Measurements from ENCODE around the gene GM2A. TPM values are rescaled to one million over a fixed set of nuclear protein-coding genes. Genes with fewer than 3 reads are reported as not detected.
"Not testable (repeated sequence)": the region's sequence is repeated elsewhere in the genome, so short reads cannot be mapped to it uniquely, and the experiment has no call there.

GM2A gene
- total RNA-seq, 1 experiment from 2014 or later, result 29.4 TPM

DNA sequence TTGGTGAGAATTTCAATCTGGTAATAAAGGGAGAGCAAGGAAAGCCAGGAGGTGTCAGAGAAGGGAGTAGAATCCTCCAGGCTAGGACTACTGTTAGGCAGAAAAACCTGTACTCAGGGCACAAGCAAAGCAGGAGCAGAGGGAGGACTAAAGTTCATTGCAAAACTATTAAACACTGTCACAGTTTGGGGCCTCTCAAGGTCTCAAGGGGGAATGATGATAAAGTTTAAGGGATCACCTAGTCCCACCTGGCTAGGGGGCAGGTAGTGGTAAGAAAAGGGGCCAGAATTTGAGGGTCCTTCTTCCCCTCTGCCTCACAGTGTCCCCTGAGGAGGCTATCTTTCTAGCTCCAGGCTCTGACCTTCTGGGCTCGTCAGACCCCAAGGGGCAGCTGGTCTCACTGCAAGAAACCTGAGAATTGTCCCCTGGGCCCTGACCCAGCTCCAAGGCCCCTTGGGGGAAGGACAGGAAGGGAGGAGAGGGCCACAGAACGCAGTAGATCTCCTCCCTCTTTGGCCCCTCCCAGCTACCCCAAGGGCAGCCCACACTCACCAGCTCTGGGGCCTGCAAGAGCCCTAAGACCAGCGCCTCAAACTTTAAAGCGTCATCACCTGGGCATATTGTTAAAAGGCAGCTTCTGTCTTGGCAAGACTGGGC lies 30.1 kb upstream of the GM2A start:
- Histone ChIP-seq H3K36me3 (replicated peaks; ENCODE audit: control insufficient read depth, insufficient read depth, low read length) (no peaks in the 10 kb centered on the region), H3K27me3 (ENCODE audit: control insufficient read depth, insufficient read depth, low read length) (peaks cover 8% of the 10 kb centered on the region), H3K4me3 (ENCODE audit: insufficient read depth, low read depth, low read length) (peak overlapping the region; percentile 69)
- peak; percentile 59 for DNase-seq

DNA sequence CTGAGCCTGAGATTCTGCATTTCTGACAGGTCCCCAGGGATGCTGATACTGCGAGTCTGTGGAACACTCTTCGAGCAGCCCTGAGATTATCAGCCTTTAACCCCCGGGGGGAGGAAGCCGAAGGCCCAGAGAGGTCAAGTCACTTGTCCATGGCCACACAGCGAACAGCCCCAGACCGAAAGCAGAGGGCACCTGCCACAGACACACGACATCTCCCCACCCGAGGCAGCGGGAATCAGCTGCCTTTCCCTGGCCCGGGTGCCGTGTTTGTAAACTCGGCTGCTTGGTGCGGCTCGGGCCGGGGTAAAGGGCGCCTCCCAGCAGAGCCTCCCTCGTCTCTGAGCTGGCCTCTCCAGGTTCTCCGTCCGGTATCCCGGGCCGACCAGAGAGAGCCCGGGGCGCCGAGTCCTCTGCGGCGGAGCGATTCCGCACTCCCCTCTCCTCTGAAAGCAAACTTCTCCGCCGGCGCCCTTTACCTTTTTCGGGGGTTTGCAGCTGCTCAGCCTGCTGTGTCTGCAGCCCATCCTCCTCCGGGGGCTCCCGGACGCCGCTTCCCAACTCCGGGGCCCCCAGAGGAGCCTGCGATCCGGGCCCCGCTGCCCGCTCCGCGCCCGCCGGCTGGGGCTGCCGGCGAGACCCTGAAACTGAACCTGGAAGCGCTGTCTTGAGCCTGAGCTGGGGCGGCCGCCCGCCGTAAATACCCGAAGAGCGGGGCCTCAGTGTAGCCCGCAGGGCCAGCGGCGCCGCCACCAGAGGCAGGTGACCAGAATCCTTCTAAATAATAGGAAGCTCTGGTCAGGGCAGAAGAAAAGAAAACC lies 29.3 kb upstream of the GM2A start, which contains the start of gene CCDC69:
TSS of gene CCDC69 (minus strand) at position 646 of the 818 bp plus-strand sequence. CDS start at position 524, 122 bp downstream.
- H3K27me3 ChIP-seq (ENCODE audit: control insufficient read depth, insufficient read depth, low read length), result peaks cover 8% of the 10 kb centered on the region
- H3K4me3 ChIP-seq (ENCODE audit: insufficient read depth, low read depth, low read length), result peak within 1 kb of the TSS; percentile 69
- peak; percentile 92 for DNase-seq
- H3K36me3 ChIP-seq (replicated peaks; ENCODE audit: control insufficient read depth, insufficient read depth, low read length), result no peaks in the 10 kb centered on the region

DNA sequence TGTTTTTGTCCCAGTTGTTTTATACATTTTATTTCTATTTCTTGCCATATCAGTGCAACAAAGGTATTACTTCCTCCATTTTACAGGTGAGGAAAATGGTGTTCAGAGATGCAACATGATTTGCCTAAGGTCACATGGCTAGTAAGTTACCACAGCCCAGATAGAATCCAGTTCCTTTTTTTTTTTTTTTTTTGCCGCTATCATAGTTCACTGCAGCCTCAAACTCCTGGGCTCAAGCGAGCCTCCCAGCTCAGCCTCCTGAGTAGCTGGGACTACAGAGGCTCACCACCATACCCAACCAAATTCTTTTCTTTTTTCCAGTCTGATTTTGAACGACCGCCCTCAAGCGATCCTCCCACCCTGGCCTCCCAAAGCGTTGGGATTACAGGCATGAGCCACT lies 28.6 kb upstream of the GM2A start:
- H3K27me3 ChIP-seq (ENCODE audit: control insufficient read depth, insufficient read depth, low read length), result peaks cover 8% of the 10 kb centered on the region
- no peak overlapping the region for H3K4me3 ChIP-seq (ENCODE audit: insufficient read depth, low read depth, low read length)
- DNase-seq, result no peak
- no peaks in the 10 kb centered on the region for H3K36me3 ChIP-seq (replicated peaks; ENCODE audit: control insufficient read depth, insufficient read depth, low read length)

DNA sequence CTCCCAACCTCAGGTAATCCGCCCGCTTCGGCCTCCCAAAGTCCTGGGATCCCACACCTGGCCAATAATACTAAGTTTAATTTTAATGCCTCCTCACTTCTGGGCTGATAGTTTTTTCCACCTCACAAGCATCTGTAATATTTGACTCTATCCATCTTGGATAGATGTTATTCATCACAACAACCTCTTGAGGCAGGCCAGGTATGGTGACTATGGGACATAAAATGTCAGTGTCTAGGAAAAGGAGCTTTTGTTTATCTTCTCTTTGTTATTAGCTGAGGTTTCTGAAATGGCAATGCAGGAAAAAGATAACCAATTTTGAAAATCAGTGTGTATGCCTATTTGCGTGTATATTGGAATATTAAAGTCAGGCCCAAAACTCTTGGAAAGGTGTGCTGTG lies 27.9 kb upstream of the GM2A start:
- peaks cover 8% of the 10 kb centered on the region for H3K27me3 ChIP-seq (ENCODE audit: control insufficient read depth, insufficient read depth, low read length)
- DNase-seq, result no peak
- H3K36me3 ChIP-seq (replicated peaks; ENCODE audit: control insufficient read depth, insufficient read depth, low read length), result no peaks in the 10 kb centered on the region
- H3K4me3 ChIP-seq (ENCODE audit: insufficient read depth, low read depth, low read length), result no peak overlapping the region

DNA sequence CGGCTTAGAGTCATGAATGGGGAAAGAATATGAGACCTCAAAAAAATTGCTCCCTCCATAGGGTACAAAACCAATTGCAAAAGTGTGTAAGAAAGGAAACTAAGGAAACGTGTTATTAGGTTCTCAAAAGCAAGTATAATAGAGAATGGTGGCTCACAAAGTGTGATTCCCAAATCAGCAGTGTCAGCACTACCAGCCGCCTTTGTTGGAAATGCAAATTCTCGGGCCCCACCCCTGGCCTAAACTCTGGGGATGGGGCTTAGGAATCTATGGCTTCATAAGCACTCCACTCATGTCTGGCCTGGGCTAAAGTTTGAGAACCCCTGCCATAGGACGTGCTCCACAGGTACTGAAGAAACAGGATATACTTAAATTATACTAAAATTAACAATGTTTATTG lies 27.5 kb upstream of the GM2A start:
- no peak for DNase-seq
- Histone ChIP-seq H3K27me3 (ENCODE audit: control insufficient read depth, insufficient read depth, low read length) (peaks cover 8% of the 10 kb centered on the region), H3K4me3 (ENCODE audit: insufficient read depth, low read depth, low read length) (no peak overlapping the region), H3K36me3 (replicated peaks; ENCODE audit: control insufficient read depth, insufficient read depth, low read length) (no peaks in the 10 kb centered on the region)

DNA sequence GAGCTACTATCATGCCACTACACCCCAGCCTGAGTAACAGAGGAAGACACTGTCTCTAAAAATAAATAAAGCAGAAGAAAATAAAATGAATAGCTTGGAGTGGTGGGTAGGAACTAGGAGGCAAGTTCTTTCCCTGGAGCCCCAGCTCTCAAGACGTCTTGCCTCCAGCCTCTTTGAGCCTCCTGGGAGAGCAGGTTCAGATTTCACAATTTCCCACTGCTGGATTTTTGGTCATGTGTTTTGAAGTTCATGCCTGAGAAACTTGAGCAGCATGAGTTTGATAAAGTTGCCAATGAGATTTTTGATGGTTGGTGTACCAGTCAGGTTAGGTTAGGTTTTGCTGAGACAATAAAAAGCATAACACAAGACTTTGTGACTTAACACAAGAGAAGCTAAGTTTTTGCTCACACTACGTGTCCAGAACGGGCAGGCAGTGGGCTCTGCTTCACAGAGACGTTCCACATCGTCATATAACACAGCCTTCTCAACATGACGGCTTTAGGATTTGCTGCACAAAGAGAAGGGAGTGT lies 25.0 kb upstream of the GM2A start:
- Histone ChIP-seq H3K27me3 (ENCODE audit: control insufficient read depth, insufficient read depth, low read length) (peaks cover 5% of the 10 kb centered on the region), H3K4me3 (ENCODE audit: insufficient read depth, low read depth, low read length) (no peak overlapping the region), H3K36me3 (replicated peaks; ENCODE audit: control insufficient read depth, insufficient read depth, low read length) (no peaks in the 10 kb centered on the region)
- DNase-seq, result no peak

DNA sequence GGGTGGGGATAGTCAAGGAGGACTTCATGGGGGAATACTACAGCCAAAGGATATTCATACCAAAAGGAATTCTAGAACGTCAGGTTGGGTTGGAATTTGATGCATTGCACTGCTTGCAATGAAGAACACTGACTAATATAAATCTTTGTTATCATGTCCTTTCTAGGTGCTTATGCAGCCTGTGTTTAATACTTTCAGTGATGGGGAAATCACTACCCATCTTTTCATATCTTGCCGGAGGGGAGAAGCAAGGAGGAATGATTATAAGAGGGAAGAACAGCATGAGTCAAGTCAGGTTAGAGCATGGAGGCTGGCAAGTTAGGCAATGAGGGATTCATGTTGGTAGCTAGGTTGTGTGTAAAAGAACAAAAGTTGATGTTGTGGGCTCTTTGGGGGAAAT lies 24.0 kb upstream of the GM2A start:
- no peaks in the 10 kb centered on the region for H3K36me3 ChIP-seq (replicated peaks; ENCODE audit: control insufficient read depth, insufficient read depth, low read length)
- no peaks in the 10 kb centered on the region; the same call in 1 of the 2 replicates for H3K27me3 ChIP-seq (ENCODE audit: control insufficient read depth, insufficient read depth, low read length)
- H3K4me3 ChIP-seq (ENCODE audit: insufficient read depth, low read depth, low read length), result no peak overlapping the region
- DNase-seq, result no peak

DNA sequence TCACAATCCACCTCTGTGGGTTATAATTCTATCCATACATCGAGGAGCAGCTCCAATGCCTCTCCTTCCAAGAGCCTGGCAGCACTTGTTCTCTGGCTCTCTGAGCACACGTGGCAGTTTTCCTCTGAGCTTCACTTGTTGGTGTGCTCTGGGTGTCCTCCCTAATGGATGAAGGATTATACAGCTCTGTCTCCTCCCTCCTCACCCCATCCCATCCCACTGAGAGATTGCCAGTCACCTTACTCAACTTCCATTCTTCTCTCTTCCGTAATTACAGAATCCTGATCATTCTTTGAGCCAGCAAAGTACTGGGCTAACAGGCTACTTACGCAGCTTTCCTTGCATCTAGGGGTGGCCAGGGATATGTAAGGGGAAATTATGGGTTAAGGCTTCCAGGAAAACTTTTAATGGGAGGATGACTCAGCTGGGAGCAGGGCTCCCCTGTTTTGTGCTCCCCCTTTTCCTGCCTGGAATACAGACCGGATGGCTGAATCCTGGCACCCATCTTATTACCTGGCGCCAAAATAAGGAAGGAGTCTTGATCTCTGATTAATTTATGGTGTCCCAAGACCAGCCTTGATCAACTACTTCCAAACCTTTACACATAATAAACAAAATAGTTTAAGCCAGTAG lies 22.8 kb upstream of the GM2A start:
- no peak for DNase-seq
- H3K27me3 ChIP-seq (ENCODE audit: control insufficient read depth, insufficient read depth, low read length), result no peaks in the 10 kb centered on the region; the same call in 1 of the 2 replicates
- H3K4me3 ChIP-seq (ENCODE audit: insufficient read depth, low read depth, low read length), result no peak overlapping the region
- H3K36me3 ChIP-seq (replicated peaks; ENCODE audit: control insufficient read depth, insufficient read depth, low read length), result no peaks in the 10 kb centered on the region

DNA sequence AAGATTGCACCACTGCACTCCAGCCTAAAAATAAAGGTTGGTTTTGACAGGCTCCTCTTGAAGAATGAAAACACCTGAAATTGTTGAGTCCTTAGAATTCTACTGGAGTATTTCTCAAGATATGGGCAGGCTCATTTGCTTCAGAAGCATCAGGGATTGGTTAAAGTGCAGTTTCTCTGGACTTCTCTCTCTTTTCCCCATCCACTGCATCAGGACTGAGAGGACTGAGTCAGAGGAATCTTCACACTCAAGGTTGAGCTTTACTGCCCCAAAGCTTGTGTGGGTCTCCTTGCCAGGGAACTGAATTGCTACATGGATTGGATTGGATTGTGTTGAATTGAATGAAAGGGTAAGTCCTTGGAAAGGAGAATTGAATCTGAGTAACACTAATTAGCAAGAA lies 21.6 kb upstream of the GM2A start:
- no peaks in the 10 kb centered on the region; the same call in 1 of the 2 replicates for H3K27me3 ChIP-seq (ENCODE audit: control insufficient read depth, insufficient read depth, low read length)
- H3K36me3 ChIP-seq (replicated peaks; ENCODE audit: control insufficient read depth, insufficient read depth, low read length), result no peaks in the 10 kb centered on the region

DNA sequence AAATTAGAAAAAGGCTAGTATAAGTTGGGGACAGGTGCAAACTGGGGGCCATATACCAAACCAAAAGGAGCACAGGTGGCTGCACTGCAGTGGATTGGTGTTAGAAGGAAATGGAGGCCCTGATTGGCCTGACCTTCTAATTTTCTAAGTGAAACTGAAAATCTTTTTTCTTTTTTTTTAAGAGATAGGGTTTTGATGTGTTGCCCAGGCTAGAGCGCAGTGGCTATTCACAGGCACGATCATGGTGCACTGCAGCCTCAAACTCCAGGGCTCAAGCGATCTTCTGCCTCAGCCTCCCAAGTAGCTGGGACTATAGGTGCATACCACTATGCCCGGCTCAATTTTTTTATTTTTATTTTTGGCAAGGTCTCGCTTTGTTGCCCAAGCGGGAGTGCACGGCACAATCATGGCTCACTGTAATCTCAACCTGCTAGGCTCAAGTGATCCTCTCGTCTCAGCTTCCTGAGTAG lies 19.3 kb upstream of the GM2A start:
- no peak for DNase-seq
- no peaks in the 10 kb centered on the region for H3K36me3 ChIP-seq (replicated peaks; ENCODE audit: control insufficient read depth, insufficient read depth, low read length)
- H3K4me3 ChIP-seq (ENCODE audit: insufficient read depth, low read depth, low read length), result no peak overlapping the region
- H3K27me3 ChIP-seq (ENCODE audit: control insufficient read depth, insufficient read depth, low read length), result no peaks in the 10 kb centered on the region; the same call in 1 of the 2 replicates

More for the DNA sequence above, 21.6 kb upstream of the GM2A start:
- H3K4me3 ChIP-seq (ENCODE audit: insufficient read depth, low read depth, low read length), result no peak overlapping the region
- no peak for DNase-seq

DNA sequence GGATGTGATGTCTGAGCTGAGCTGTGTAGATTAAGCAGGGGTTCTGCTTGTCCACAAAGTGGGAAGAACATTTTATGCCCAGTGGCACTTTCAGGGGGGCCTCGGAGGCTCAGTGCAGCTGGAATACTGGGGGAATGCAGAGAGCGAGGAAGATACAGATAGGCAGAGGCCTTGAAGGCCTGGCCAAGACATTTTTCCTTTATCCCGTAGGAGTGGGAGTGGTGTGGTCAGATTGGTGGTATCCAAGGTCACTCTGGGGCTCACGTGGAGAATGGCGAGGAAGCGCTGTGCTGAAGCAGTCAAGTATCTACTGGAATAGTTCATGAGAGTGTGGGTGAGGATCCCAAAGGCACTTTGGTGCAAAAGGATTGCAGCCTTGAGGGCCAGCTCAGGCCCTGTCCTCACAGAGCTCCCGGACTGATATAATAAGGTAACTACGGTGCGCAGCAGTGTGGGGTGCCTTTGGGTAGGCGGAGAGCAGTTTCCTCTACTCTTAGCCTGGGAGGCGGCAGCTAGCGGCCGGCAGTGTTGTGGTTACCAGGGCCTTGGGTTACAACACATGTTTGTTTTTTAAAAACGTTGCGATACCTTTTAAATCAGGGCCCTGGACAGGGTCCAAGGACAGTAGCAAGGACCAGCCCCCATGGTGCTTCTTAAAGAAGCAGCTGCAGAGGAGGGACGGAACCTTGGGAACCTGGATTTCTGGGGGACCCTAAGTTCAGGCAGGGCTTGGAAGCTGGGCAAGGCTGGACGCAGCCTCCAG lies 18.3 kb upstream of the GM2A start:
- no peaks in the 10 kb centered on the region for H3K36me3 ChIP-seq (replicated peaks; ENCODE audit: control insufficient read depth, insufficient read depth, low read length)
- DNase-seq, result no peak
- no peaks in the 10 kb centered on the region; the same call in 1 of the 2 replicates for H3K27me3 ChIP-seq (ENCODE audit: control insufficient read depth, insufficient read depth, low read length)
- H3K4me3 ChIP-seq (ENCODE audit: insufficient read depth, low read depth, low read length), result no peak overlapping the region

DNA sequence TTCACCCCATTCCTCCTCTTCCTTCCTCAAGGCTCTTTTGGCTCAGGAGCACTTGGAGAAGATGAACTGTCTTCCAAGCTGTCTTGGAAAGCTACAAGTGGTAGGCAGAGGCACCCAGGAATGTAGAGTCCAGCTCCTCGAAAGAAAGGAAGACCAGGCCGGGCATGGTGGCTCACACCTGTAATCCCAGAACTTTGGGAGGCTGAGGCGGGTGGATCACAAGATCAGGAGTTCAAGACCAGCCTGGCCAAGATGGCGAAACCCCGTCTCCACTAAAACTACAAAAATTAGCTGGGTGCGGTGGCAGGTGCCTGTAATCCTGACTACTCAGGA lies 17.8 kb upstream of the GM2A start:
- DNase-seq; H3K27me3 ChIP-seq (ENCODE audit: control insufficient read depth, insufficient read depth, low read length); H3K4me3 ChIP-seq (ENCODE audit: insufficient read depth, low read depth, low read length); H3K36me3 ChIP-seq (replicated peaks; ENCODE audit: control insufficient read depth, insufficient read depth, low read length): not testable (repeated sequence)

DNA sequence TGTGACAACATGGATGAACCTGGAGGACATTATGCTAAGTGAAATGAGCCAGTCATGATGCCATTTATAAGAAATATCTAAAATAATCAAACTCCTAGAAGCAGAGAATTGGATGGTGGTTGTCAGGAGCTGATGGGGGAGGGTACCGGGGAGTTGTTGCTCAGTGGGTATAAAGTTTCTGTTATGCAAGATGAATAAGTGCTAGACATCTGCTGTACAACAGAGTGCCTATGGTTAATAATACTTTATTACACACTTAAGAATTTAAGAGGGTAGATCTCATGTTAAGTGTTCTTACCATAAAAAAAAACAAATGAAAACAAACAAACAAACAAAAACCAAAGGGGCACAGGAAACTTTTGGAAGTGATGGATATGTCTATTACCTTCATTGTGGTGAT lies 16.1 kb upstream of the GM2A start:
- Histone ChIP-seq H3K27me3 (ENCODE audit: control insufficient read depth, insufficient read depth, low read length) (no peaks in the 10 kb centered on the region; the same call in 1 of the 2 replicates), H3K36me3 (replicated peaks; ENCODE audit: control insufficient read depth, insufficient read depth, low read length) (no peaks in the 10 kb centered on the region), H3K4me3 (ENCODE audit: insufficient read depth, low read depth, low read length) (no peak overlapping the region)
- DNase-seq, result no peak

DNA sequence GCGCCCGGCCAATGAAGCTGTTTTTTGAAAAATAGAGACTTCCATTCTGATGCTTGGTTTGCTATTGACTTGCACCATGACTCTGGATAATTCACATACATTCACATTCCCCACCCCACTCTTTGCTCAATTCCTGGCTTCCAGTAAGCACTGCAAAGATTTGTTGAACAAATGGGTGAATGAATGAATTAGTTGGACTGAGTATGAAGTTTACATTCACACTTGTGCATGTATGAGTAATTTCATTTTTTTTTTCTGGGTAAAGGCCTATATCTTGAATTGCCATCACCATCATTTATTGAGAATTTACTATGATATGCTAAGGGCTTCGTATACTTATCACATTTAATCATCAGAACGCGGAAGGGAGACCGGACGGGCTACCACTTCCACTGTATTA lies 15.3 kb upstream of the GM2A start:
- Histone ChIP-seq H3K27me3 (ENCODE audit: control insufficient read depth, insufficient read depth, low read length) (no peaks in the 10 kb centered on the region), H3K36me3 (replicated peaks; ENCODE audit: control insufficient read depth, insufficient read depth, low read length) (no peaks in the 10 kb centered on the region), H3K4me3 (ENCODE audit: insufficient read depth, low read depth, low read length) (no peak overlapping the region)
- DNase-seq, result no peak

Data from H7 (cell line).